Adrenal gland (tissue), 12 donors: Measurements from ENCODE around the gene CMKLR1. TPM values are rescaled to one million over a fixed set of nuclear protein-coding genes. Genes with fewer than 3 reads are reported as not detected.

ENCODE experiments used
- DNase-seq, 7 donors: peaks; one replicate each; pipeline ENCODE4 v3.0.0-alpha.2; 2019 to 2020
- H3K27ac ChIP-seq, 5 donors: fragments of 200-600 bp; sonication (generic) in 4 of 5; 1 replicate in 3 of 5; 2 replicates in 2 of 5; pipeline versions ENCODE4 v1.5.1 to v1.8.0; 2016 to 2020; ENCODE audit warnings: mild to moderate bottlenecking in 1 of 5
- H3K27me3 ChIP-seq: fragments of 200-600 bp; 2 replicates; pipeline ENCODE4 v1.8.0; 2021
- H3K36me3 ChIP-seq, 2 donors: fragments of 200-600 bp; replicated peaks in 1 of 2; 1 replicate in 1 of 2; 2 replicates in 1 of 2; pipeline versions ENCODE4 v1.5.1 to v1.8.0; 2018 to 2022
- H3K4me1 ChIP-seq, 2 donors: fragments of 200-600 bp; replicated peaks in 1 of 2; 1 replicate in 1 of 2; 2 replicates in 1 of 2; pipeline versions ENCODE4 v1.5.1 to v1.8.0; 2018 to 2021
- H3K4me3 ChIP-seq, 4 donors: fragments of 200-600 bp; sonication (generic) in 3 of 4; one replicate each; pipeline ENCODE4 v1.5.1; 2016 to 2018
- H3K9me3 ChIP-seq, 3 donors: fragments of 200-600 bp; sonication (generic) in 1 of 3; replicated peaks in 1 of 3; 1 replicate in 2 of 3; 2 replicates in 1 of 3; pipeline versions ENCODE4 v1.5.1 to v1.8.0; 2016 to 2021
- CTCF ChIP-seq, 6 experiments: fragments of 450-650 bp in 4 of 6; fragments of 200-600 bp in 2 of 6; sonication (generic) in 1 of 6; IDR thresholded peaks; 1 replicate in 5 of 6; 2 replicates in 1 of 6; pipeline versions ENCODE4 v1.5.1 to v1.8.0; 2016 to 2021; ENCODE audit warnings: antibody characterized with exemption in 6 of 6, mild to moderate bottlenecking in 2 of 6, moderate library complexity in 1 of 6
- POLR2A ChIP-seq, 2 donors: fragments of 450-650 bp; IDR thresholded peaks; one replicate each; pipeline ENCODE4 v1.6.1; 2017; ENCODE audit warnings: antibody characterized with exemption in 2 of 2, mild to moderate bottlenecking in 2 of 2, moderate library complexity in 1 of 2
- WGBS, 4 donors: extraction: QIAGEN DNeasy Blood & Tissue Kit in 2 of 4; methylation state at CpG; one replicate each; pipeline versions ENCODE4 v1.1.5 to v1.1.7; 2013 to 2017; 5-methylcytosine and 5-hydroxymethylcytosine counted together
- intact Hi-C, 2 donors: fragments of 100-400 bp; cut with DNase I; formaldehyde crosslinking; loops; one replicate each; pipeline versions ENCODE4 v1.14.1 to v1.15.0; 2022 to 2023
- polyA plus RNA-seq, 3 donors: library from polyadenylated mRNA; stranded (reverse); fragments of 200-250 nt in 2 of 3; fragments of 350-450 nt in 1 of 3; fragmentation: Illumina TruSeq in 1 of 3; extraction: RNeasy Lipid Tissue Mini Kit (QIAGEN cat#74804) in 1 of 3; gene quantifications; one replicate each; pipeline ENCODE4 v1.2.3, GENCODE V29; 2013 to 2014
- total RNA-seq, 9 donors: library from RNA; depleted of rRNA in 4 of 9; stranded (reverse); fragments of >200 nt in 4 of 9; fragments of 120-200 nt in 1 of 9; fragmentation: NEBNext Ultra II Directional in 1 of 9; extraction: Animal tissue kit (Norgen Biotek cat#: 25700) in 1 of 9; gene quantifications; one replicate each; pipeline versions ENCODE4 v1.1.0 to v1.2.4, GENCODE V29; 2013 to 2023
- donor health status: healthy with polysubstance abuse.
- donor health status: Bipolar disorder and iron deficiency.
- donor health status: DM: yes; HTN: yes; CAD: no.
- donor health status: DM: no; HTN: no; CAD: no.
- donor health status: DM: no; HTN: no; CAD: no.
- donor health status: DM: yes; HTN: yes; CAD: no.

CMKLR1 gene
- total and polyA plus RNA-seq, 12 donors, result 2.1 to 26.6 (median 17.0) TPM

DNA sequence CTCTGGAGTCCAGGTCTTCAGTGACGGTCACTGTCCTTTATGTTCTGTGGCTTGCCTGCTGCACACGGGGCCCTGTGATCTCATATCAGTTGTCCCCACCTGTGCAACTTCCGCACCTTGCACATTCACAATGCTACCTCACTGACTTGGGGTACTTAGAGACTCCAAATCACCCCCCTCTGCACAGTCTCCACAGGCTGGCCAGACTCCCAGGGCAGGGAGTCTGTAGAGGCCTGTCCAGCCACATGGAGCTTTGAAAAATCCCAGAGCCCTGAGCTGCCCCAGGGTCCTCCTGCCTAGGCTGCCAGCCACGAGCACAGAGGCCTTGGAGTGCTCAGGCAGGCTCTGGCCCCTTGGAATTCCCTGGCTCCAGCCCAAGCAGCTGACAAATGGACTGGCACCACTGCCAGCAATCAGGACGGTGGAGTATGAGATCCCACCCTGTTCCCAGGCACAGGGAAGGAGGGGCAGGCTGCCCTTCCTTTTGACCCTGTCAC, 26.4 kb downstream of the CMKLR1 start:
- intact Hi-C loops, result no loop called here
- TF ChIP-seq POLR2A (IDR thresholded peaks at IDR 0.05), result no peak
- no peak for TF ChIP-seq CTCF (IDR thresholded peaks at IDR 0.05)
- Histone ChIP-seq H3K36me3 (no peaks in the 10 kb centered on the region), H3K9me3 (no peaks in the 10 kb centered on the region), H3K27me3 (no peaks in the 10 kb centered on the region), H3K27ac (peak overlapping the region in 3 of 5 donors; percentile 50 to 88 (median 59)), H3K4me3 (no peak overlapping the region), H3K4me1 (peaks cover 17 to 25% of the 10 kb centered on the region in 2 donors)
- WGBS, 4 donors, result 37 to 40% (median 38%) methylated on average over 4 to 5 of the region's 5 CpGs
- DNase-seq, result peak; percentile 38 to 82 (median 58)

GRCh38 chr12:108312073-108312659, 26.9 kb downstream of the CMKLR1 start:
- TF ChIP-seq CTCF (IDR thresholded peaks at IDR 0.05) (no peak), POLR2A (IDR thresholded peaks at IDR 0.05) (no peak)
- DNase-seq, result no peak
- no peaks in the 10 kb centered on the region for H3K36me3 ChIP-seq
- intact Hi-C loops, result no loop called here
- H3K4me1 ChIP-seq, result peaks cover 17 to 25% of the 10 kb centered on the region in 2 donors
- no peaks in the 10 kb centered on the region for H3K9me3 ChIP-seq
- 64 to 78% (median 74%) methylated on average over 7 of the region's 7 CpGs for WGBS, 4 donors
- H3K4me3 ChIP-seq, result no peak overlapping the region
- peak overlapping the region in 2 of 5 donors; percentile 50 to 88 for H3K27ac ChIP-seq
- no peaks in the 10 kb centered on the region for H3K27me3 ChIP-seq

DNA sequence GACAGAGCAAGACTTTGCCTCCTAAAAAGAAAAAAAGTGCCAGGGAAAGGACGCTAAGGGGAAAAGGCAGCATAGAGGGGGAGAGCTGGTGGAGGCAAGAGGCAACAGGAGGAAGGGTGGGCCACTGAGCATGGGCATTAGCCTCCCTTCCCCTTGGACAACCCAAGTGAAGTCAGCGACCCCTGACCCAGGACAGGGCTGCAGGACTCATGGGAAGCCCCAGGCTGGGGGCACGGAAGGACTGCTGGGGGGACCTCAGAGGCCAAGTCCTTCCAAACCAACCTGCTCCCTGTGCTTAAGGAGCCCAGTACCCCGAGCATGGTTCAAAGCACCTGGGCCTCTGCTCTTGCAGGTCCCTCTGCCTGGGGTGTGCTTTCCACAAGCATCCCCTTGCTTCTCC, 27.5 kb downstream of the CMKLR1 start:
- no peak overlapping the region for H3K4me3 ChIP-seq
- no peak for TF ChIP-seq CTCF (IDR thresholded peaks at IDR 0.05)
- TF ChIP-seq POLR2A (IDR thresholded peaks at IDR 0.05), result no peak
- H3K9me3 ChIP-seq, result no peaks in the 10 kb centered on the region
- H3K36me3 ChIP-seq, result no peaks in the 10 kb centered on the region
- peaks cover 17 to 30% of the 10 kb centered on the region in 2 donors for H3K4me1 ChIP-seq
- intact Hi-C loops, result no loop called here
- H3K27ac ChIP-seq, result peak overlapping the region in 2 of 5 donors; percentile 50 to 88
- WGBS, 4 donors, result 87 to 92% (median 91%) methylated on average over 2 to 4 of the region's 4 CpGs
- DNase-seq, result no peak
- H3K27me3 ChIP-seq, result no peaks in the 10 kb centered on the region

- peaks cover 17 to 33% of the 10 kb centered on the region in 2 donors for H3K4me1 ChIP-seq
- H3K36me3 ChIP-seq, result no peaks in the 10 kb centered on the region
- TF ChIP-seq CTCF (IDR thresholded peaks at IDR 0.05), result no peak
- TF ChIP-seq POLR2A (IDR thresholded peaks at IDR 0.05), result no peak
- no peak for DNase-seq
- whole genome bisulfite sequencing, 4 donors, result 43 to 63% (median 49%) methylated on average over 3 to 6 of the region's 6 CpGs
- no peaks in the 10 kb centered on the region for H3K9me3 ChIP-seq
- no peaks in the 10 kb centered on the region for H3K27me3 ChIP-seq
- H3K4me3 ChIP-seq, result no peak overlapping the region
- no peak overlapping the region for H3K27ac ChIP-seq
- intact Hi-C loops, result no loop called here
These were observed 28.6 kb downstream of the CMKLR1 start for GRCh38 chr12:108310489-108310888.
